ENCODE results near the gene MME.

DNA sequence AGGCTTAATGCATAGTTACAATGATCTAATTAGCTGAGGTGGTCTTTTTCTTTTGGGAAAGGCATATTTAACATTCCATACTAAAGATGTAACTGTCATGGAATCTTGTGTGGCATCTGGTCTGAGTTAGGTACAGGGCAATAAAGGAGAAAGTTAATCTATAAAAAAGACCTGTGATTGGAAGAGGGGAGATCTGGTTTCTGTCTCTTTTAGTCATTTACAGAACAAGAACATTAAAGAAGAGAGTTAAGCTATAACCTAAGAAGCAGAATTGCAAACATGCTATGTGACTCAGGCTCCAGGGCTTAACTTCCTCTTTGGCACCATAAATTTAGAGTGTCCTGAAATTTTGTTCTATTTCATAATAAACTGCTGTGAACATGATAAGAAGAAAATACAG, 47.2 kb upstream of the MME start:
- TF ChIP-seq GATA2 (IDR thresholded peaks at IDR 0.05; ENCODE audit: low read depth, low read length), result no peak
- TF ChIP-seq GATA3 (IDR thresholded peaks at IDR 0.05; ENCODE audit: low read depth, low read length), result no peak

All from SH-SY5Y (cell line).